Measurements from ENCODE around the gene LYZ.

The LYZ gene

DNA sequence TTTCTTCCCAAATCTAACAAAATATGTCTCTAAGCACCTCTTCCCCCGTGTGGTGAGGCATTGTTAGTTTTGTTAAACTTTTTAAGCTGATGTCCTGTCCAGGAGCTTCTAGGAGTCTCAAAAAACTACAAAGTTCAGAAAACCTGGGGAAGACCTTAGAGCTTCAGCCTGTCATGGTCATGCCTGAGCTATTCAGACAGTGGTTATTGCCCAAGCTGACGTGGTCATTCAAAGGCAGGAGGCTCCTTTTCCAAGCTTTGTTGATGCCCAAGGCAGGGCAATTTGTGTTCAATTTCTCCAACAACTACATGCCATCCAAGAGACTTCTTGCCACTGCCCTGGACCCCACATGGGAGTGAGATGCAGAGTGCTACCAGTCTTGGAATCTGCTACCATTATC lies 5.8 kb upstream of the LYZ start:
- peak overlapping the region in 6 of 11 experiments; percentile 48 to 90 (median 79); a peak in 11 of 22 replicates for H3K4me2 ChIP-seq

DNA sequence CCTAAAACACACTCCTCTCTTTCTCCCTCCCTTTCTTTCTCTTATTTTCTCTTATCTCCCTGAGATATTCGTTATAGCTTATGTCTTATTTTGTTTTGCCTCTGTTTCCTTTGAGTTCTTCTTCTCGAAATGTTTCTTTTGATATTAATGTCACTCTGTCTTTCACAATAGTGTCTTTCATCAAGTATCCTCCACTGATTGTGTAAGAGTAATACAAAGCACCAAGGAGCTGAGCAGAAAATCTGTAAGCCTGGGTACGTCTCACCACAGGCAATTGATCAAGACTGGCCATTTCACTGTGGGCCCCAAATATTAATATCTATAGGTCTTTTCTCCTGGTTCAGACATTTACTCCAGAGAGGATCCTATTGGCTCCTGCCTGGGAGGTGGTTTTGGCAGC lies 4.8 kb upstream of the LYZ start:
- Histone ChIP-seq H3K4me1 (peaks cover 7 to 96% (median 61%) of the 10 kb centered on the region in 10 experiments; a peak in 19 of 20 replicates), H3K27ac (peak overlapping the region in 6 of 11 experiments; percentile 2 to 98 (median 92); a peak in 10 of 22 replicates), H3K9ac (peak overlapping the region in 1 of 11 experiments; percentile 6; a peak in 1 of 22 replicates), H3K9me3 (replicated peaks in 1 of 11) (peaks cover 0 to 12% (median 0%) of the 10 kb centered on the region in 11 experiments; a peak in 4 of 22 replicates), H3K4me3 (no peak overlapping the region), H3K27me3 (no peaks in the 10 kb centered on the region), H3K4me2 (peak overlapping the region in 6 of 11 experiments; percentile 20 to 90 (median 79); a peak in 11 of 22 replicates), H4K20me1 (no peaks in the 10 kb centered on the region), H3K36me3 (no peaks in the 10 kb centered on the region)
- TF ChIP-seq Cebpa-rat (IDR thresholded peaks at IDR 0.05), result no peak

More for the DNA sequence above, 5.8 kb upstream of the LYZ start:
- Histone ChIP-seq H3K4me1 (peaks cover 0 to 98% (median 60%) of the 10 kb centered on the region in 10 experiments; a peak in 14 of 20 replicates), H3K9ac (peak overlapping the region in 2 of 11 experiments; percentile 1 to 16; a peak in 3 of 22 replicates), H3K4me3 (no peak overlapping the region), H3K9me3 (replicated peaks in 1 of 11) (peaks cover 0 to 15% (median 0%) of the 10 kb centered on the region in 11 experiments; a peak in 5 of 22 replicates), H3K36me3 (no peaks in the 10 kb centered on the region), H4K20me1 (no peaks in the 10 kb centered on the region), H3K27ac (peak overlapping the region in 8 of 11 experiments; percentile 2 to 98 (median 92); a peak in 14 of 22 replicates), H3K27me3 (no peaks in the 10 kb centered on the region)
- no peak for TF ChIP-seq Cebpa-rat (IDR thresholded peaks at IDR 0.05)

DNA sequence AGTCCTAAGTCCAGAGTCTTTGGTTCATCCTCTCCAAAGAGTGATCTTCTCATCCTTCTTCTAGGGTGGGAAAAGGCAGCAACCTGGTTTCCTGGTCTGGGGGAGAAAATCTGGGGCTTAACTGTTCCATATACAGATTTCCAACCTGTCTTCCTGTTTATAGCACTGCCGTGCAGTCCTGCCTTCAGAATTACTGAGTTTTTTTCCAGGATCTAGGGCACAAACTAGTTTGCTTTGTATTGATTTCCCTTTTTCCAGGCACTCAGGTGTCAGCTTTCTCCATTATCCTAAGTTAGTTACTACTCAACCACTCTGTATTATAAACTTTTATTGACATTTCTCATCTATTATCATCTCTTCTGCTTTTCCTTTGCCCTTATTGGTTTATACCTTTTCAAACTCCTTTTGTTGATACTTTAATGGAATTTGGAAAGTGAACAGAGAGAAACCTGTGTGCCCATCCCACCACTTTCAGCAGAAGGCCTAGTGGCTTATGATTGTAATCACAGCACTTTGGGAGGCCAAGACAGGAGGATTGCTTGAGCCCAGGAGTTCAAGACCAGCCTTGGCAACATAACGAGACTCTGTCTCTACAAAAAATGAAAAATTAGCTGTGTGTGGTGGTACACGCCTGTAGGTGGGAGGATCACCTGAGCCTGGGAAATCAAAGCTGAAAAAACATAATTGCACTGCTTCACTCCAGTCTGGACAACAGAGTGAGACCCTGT lies 4.1 kb upstream of the LYZ start:
- peak overlapping the region in 6 of 11 experiments; percentile 2 to 98 (median 92); a peak in 8 of 22 replicates for H3K27ac ChIP-seq
- peaks cover 7 to 94% (median 60%) of the 10 kb centered on the region in 10 experiments; a peak in 19 of 20 replicates for H3K4me1 ChIP-seq
- peak overlapping the region in 6 of 11 experiments; percentile 20 to 90 (median 80); a peak in 10 of 22 replicates for H3K4me2 ChIP-seq
- peaks cover 0 to 11% (median 0%) of the 10 kb centered on the region in 11 experiments; a peak in 2 of 22 replicates for H3K9me3 ChIP-seq (replicated peaks in 1 of 11)
- H3K9ac ChIP-seq, result peak overlapping the region in 1 of 11 experiments; percentile 6; a peak in 1 of 22 replicates
- H3K36me3 ChIP-seq, result no peaks in the 10 kb centered on the region
- no peaks in the 10 kb centered on the region; a peak in 1 of 22 replicates for H4K20me1 ChIP-seq
- no peak for TF ChIP-seq Cebpa-rat (IDR thresholded peaks at IDR 0.05)
- no peaks in the 10 kb centered on the region for H3K27me3 ChIP-seq
- no peak overlapping the region for H3K4me3 ChIP-seq

DNA sequence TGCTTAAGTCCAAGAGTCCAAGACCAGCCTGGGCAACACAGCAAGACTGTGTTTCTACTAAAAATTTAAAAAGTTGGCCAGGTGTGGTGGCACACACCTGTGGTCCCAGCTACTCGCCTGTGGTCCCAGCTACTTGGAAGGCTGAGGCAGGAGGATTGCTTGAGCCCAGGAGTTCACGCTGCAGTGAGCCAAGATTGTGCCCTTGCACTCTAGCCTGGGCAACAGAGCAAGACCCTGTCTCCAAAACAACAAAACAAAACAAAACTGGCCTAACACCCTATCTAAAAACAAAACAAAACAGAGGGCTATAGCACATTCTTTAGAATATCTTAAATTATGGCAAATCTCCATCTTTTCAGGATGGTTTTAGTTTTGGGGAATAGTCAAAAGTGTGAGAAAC lies 3.1 kb upstream of the LYZ start:
- no peak for TF ChIP-seq Cebpa-rat (IDR thresholded peaks at IDR 0.05)
- Histone ChIP-seq H3K9me3 (replicated peaks in 1 of 11) (peaks cover 0 to under 1% (median 0%) of the 10 kb centered on the region in 11 experiments; a peak in 1 of 22 replicates), H3K4me1 (peaks cover 7 to 88% (median 54%) of the 10 kb centered on the region in 10 experiments; a peak in 19 of 20 replicates), H3K4me3 (no peak overlapping the region), H3K36me3 (peaks cover 0 to 5% (median 0%) of the 10 kb centered on the region in 11 experiments; a peak in 3 of 22 replicates), H3K9ac (no peak overlapping the region), H3K27me3 (no peaks in the 10 kb centered on the region), H3K27ac (peak overlapping the region in 3 of 11 experiments; percentile 4 to 95 (median 5); a peak in 3 of 22 replicates), H3K4me2 (peak overlapping the region in 3 of 11 experiments; percentile 50 to 90 (median 90); a peak in 4 of 22 replicates), H4K20me1 (peaks cover 0 to 3% (median 0%) of the 10 kb centered on the region in 11 experiments; a peak in 3 of 22 replicates)

DNA sequence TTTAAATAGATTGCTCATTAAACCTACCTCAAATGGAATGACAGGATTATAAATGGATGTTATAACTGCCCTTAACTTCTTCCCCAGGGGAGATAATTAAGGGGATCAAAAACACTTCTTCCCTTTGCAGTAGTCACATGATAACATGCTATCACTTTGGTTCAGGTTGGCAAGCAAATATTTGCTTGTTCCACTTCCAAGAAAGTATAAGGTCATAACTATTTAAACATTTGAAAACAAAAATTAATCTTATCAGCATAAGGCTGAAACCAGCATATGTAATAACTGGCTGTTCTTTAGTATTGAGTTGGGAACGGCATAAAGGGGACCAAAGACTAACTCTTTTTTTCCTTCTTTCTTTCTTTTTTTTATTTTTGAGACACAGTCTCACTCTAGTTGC lies 2.4 kb upstream of the LYZ start:
- Histone ChIP-seq H4K20me1 (peaks cover 0 to 10% (median 0%) of the 10 kb centered on the region in 11 experiments; a peak in 5 of 22 replicates), H3K4me2 (peak overlapping the region in 3 of 11 experiments; percentile 50 to 90 (median 88); a peak in 5 of 22 replicates), H3K36me3 (peaks cover 0 to 12% (median 0%) of the 10 kb centered on the region in 11 experiments; a peak in 5 of 22 replicates), H3K27ac (peak overlapping the region in 5 of 11 experiments; percentile 4 to 90 (median 34); a peak in 4 of 22 replicates), H3K4me3 (no peak overlapping the region), H3K4me1 (peaks cover 7 to 88% (median 48%) of the 10 kb centered on the region in 10 experiments; a peak in 19 of 20 replicates), H3K9me3 (replicated peaks in 1 of 11) (no peaks in the 10 kb centered on the region), H3K9ac (no peak overlapping the region), H3K27me3 (no peaks in the 10 kb centered on the region)
- no peak for TF ChIP-seq Cebpa-rat (IDR thresholded peaks at IDR 0.05)

DNA sequence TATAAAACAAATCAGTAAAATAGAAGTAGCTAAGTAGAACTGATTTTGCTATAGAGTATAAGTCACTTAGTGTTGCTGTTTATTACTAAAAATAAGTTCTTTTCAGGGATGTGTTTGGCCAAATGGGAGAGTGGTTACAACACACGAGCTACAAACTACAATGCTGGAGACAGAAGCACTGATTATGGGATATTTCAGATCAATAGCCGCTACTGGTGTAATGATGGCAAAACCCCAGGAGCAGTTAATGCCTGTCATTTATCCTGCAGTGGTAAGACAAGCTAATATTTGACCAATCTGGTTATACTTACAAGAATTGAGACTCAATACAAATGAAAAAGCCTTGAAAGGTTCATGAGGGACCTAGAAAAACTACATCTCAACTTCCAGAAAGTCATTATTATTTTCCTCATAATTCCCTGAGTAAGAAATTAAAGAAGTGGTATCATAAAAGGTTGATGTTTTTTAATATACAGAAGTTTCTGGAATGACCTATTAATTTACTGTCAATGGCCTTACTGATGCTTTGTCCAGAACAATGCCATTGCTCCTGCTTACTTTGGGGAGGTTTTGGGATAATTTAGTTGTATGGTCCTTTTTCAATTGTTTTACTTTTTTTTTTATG lies 1.9 kb downstream of the LYZ start:
- no peak for TF ChIP-seq Cebpa-rat (IDR thresholded peaks at IDR 0.05)
- peaks cover 7 to 62% (median 22%) of the 10 kb centered on the region in 10 experiments; a peak in 19 of 20 replicates for H3K4me1 ChIP-seq
- H3K9me3 ChIP-seq (replicated peaks in 1 of 11), result no peaks in the 10 kb centered on the region
- peak overlapping the region in 6 of 10 experiments; percentile 57 to 73 (median 66); a peak in 12 of 20 replicates for H3K4me3 ChIP-seq
- H4K20me1 ChIP-seq, result peaks cover 0 to 43% (median 0%) of the 10 kb centered on the region in 11 experiments; a peak in 5 of 22 replicates
- peak overlapping the region in 6 of 11 experiments; percentile 67 to 93 (median 85); a peak in 10 of 22 replicates for H3K27ac ChIP-seq
- H3K27me3 ChIP-seq, result no peaks in the 10 kb centered on the region
- H3K9ac ChIP-seq, result peak overlapping the region in 6 of 11 experiments; percentile 67 to 87 (median 82); a peak in 11 of 22 replicates
- peak overlapping the region in 6 of 11 experiments; percentile 76 to 99 (median 89); a peak in 12 of 22 replicates for H3K4me2 ChIP-seq
- H3K36me3 ChIP-seq, result peaks cover 0 to 47% (median 13%) of the 10 kb centered on the region in 11 experiments; a peak in 12 of 22 replicates

DNA sequence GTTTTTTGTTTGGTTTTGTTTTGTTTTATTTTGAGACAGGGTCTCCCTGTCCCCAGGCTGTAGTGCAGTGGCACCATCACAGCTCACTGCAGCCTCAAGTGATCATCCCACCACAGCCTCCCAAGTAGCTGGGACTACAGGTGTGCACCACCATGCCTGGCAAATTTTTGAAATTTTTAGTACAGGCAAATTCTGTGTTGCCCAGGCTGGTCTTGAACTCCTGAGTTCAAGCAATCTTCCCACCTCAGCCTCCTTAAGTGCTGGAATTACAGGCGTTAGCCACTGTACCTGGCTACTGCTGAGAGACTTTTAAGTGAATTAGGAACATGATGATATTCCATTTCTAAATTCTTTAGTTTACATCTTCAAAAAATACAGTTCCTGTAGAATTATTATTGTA lies 2.6 kb downstream of the LYZ start:
- no peaks in the 10 kb centered on the region for H3K27me3 ChIP-seq
- H4K20me1 ChIP-seq, result peaks cover 0 to 43% (median 0%) of the 10 kb centered on the region in 11 experiments; a peak in 5 of 22 replicates
- TF ChIP-seq Cebpa-rat (IDR thresholded peaks at IDR 0.05), result no peak
- peaks cover 7 to 55% (median 20%) of the 10 kb centered on the region in 10 experiments; a peak in 19 of 20 replicates for H3K4me1 ChIP-seq
- H3K36me3 ChIP-seq, result peaks cover 0 to 47% (median 13%) of the 10 kb centered on the region in 11 experiments; a peak in 12 of 22 replicates
- H3K4me2 ChIP-seq, result peak overlapping the region in 6 of 11 experiments; percentile 76 to 99 (median 89); a peak in 12 of 22 replicates
- peak overlapping the region in 6 of 10 experiments; percentile 57 to 73 (median 66); a peak in 12 of 20 replicates for H3K4me3 ChIP-seq
- peak overlapping the region in 5 of 11 experiments; percentile 81 to 87 (median 82); a peak in 8 of 22 replicates for H3K9ac ChIP-seq
- no peaks in the 10 kb centered on the region for H3K9me3 ChIP-seq (replicated peaks in 1 of 11)
- peak overlapping the region in 4 of 11 experiments; percentile 84 to 93 (median 88); a peak in 7 of 22 replicates for H3K27ac ChIP-seq

All from BLaER1 treated with 17β-estradiol and CSF1 and Interleukin-3, amounts not matched to agents 10 nM and 100 nM (cell line).